Stimulated activated CD4-positive, alpha-beta T cell treated with anti-CD3 and anti-CD28 coated beads, TNF-alpha, amount 100 ng/mL, for 4 hours (primary cell): Measurements from ENCODE around the gene DUSP22.
A peak's percentile ranks its signal among the peaks of the same experiment; 100 is the strongest.

Experiments used
- DNase-seq, 3 experiments: peaks; one replicate each; pipeline ENCODE4 v3.0.0-alpha.2; 2020; ENCODE audit warnings: low read depth in 3 of 3

Gene DUSP22

DNA sequence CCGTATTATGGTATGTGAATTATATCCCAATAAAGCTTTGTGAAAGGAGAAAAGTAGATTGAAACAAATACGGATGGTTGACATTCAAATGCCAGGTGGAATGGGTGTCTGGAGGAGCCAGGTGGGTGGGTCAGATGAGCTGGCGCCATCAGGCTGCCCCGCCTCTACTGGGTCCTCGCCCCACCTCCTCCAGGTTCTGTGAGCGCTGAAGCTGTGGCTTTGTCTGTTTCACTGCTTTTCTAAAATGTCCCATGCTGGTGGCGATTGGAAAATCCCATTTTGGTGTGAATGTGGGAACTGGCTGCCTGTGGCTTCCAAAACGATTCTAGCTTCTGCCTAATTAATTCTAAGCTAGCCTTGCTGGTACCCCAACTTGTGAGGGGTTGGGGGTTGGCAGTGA is 16.5 kb downstream of the DUSP22 start:
- no peak for DNase-seq

DNA sequence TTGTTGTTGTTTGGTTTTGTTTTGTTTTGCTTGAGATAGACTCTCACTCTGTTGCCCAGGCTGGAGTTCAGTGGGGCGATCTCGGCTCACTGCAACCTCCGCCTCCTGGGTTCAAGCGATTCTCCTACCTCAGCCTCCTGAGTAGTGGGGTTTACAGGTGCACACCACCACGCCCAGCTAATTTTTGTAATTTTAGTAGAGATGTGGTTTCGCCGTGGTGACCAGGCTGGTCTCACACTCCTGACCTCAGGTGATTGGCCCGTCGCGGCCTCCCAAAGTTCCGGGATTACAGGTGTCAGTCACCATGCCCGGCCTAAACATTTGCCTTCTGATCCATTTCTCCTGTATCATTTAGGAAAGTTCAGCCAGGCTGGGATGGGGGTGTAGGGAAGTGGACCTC is 17.7 kb downstream of the DUSP22 start:
- DNase-seq = no peak

DNA sequence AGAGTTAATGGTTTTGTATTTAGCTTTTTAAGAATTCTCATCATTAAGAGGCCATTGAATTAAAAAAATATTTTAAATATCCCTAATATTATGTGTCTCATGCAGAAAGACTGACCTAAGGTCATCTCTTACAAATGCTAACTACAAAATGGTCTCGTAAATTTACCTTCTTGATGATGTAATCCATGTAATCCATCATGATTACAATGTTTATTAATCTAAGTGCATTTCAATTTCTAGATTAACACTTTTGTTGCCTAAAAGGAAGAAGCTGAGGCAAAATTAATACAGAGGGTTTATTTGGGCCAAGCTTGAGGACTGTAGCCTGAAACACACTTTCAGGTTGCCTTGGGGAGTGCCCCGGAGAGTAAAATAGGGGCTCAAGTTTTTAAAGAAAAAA is 18.4 kb downstream of the DUSP22 start:
- DNase-seq = no peak

DNA sequence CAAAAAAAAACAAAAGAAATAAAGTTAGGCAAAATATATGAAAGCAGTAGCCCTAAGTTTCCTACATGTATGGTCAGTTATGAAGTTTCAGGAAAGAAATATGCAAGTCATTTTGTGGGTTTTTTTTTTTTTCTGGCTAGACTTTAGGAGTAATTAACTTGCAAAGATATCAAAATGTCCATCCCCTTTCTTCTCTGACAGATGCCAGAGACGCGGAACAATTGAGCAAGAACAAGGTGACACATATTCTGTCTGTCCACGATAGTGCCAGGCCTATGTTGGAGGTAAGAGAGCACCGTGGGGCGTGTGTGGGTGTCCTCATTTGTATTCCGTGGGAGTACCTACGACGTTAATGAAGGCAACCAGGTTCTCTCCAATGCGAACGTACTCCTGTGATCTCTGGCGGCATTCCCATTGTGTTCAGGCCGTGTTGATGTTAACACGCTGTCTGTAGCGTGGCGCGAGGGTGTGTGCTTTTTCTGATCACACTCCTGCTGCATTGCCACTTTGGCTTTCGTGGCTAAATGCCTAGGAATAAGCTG is 19.5 kb downstream of the DUSP22 start:
- peak in 1 of 3 experiments; percentile 3 for DNase-seq

DNA sequence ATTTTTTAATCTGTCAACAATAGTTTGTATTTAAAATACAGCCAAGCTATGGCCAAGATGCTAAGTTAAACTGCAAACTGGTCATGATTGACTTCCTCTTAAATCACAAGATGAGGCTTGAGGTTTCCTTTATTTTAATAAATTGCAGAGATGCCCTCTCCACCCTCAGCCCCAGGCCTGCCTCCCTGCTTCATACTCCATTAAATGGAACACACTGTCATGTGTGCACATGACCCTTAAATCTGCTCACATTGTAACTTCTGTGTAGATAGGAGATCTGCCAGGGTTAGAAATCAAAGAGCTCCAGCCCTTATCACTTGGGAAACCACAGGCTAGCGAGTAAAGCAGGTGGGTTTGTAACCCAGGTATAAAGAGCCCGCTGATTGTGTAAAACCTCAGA is 20.8 kb downstream of the DUSP22 start:
- no peak for DNase-seq

DNA sequence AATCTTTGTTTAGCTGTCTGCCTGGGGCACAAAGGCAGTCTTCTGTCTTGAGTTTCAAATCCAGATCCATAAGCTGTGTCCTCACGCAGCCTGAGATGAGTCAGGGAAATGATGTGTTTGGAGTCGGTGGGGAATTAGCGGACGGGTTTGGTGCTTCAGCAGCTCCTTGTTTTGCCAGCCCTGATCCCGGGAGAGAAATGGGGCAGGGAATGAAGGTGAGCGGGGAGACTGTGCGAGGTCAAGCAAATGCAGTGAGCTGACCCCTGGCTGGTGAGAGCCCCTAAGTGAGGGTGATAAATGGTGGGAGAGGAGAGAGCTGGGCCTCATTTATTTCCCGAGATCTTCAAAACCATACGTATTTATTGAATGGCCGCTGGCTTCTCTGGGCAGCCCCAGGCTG is 21.6 kb downstream of the DUSP22 start:
- DNase-seq = no peak

DNA sequence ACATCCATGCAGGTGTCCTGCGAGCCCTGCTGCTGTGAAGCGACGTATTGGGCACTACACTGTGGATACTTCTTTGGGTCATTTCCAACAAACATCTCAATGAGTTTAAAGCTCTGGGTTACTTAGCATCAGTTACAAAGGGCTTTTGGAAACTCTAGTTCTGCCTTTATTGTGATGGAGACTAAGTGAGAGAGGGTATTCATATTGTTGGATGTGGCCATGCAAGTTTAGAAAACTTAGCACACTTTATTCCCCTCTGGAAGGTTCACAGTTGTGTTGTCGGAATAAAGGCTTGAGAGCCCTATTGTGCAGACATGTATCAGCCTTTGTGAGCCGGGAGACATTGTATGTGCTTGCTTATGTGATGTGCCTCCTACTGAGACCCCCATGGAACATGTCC is 22.1 kb downstream of the DUSP22 start:
- DNase-seq = no peak

DNA sequence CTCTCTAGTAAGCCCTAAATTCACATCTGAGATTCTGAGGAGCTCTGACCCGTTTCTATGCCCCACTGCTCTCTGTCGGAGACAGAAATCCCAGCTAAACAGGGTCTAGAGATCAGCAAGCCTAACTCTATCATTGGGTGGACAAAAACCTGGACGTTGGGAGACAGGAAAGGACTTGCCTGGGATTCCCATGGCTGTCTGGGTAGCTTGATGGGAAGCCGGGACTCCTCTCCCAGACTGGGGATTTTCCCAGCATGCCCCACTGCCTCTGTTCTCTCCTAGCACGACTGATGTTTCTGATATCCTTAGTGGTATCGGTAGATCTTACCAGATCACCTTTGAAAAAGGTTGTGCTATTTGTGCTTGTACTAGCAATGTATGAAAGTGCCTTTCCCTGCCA is 22.9 kb downstream of the DUSP22 start:
- no peak for DNase-seq

DNA sequence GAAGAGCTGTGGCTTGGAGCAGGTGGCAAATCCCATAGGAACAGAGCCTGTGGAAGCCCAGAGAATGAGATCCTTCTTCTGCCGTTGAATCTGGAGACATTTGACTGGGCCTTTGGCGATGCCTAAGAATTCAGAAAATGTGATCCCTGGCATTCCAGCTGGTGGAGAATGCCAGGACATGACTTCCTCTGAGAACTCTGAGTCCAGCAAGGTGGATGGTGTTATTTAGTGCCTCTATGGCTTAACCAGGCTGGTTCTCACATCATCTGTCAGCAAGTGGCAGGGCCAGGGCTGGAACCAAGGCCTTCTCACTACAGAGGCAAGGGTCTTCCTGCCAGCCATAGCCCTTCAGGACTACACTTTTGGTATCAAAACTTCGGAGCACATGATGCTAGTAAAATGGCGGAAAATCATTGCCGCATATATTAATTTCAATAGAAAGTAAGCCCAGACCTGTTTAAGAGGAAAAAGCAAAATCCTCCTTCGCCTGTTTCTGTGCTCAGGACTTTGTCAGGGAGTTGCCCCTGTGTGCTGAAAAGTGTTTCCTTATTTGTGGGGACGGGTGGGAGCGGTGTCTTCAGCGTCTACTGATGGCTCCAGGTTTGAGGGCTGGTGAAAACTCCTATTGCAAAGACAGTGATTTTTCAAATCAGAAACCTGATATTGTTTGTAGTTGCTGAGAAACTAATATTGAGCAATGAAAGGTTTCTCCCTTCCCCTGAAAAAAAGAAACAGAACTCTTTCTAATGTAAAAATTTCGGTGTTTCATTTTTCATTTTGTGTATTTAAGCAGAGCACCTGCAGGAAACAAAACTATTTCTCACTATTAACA is 23.9 kb downstream of the DUSP22 start:
- no peak for DNase-seq

DNA sequence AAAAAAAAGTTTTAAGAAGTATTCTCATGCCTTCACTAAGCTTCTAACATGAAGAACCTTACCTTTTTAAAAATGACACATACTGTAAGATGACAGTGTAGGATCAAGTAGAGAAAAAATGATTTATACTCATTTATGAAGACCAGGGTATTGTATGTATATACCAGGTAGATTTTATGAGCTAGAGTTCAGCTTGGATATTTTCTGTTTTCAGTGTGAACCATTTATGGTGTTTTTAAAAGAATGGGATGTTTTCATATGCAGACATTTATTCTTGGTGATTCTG is 24.4 kb downstream of the DUSP22 start:
- DNase-seq = no peak

DNA sequence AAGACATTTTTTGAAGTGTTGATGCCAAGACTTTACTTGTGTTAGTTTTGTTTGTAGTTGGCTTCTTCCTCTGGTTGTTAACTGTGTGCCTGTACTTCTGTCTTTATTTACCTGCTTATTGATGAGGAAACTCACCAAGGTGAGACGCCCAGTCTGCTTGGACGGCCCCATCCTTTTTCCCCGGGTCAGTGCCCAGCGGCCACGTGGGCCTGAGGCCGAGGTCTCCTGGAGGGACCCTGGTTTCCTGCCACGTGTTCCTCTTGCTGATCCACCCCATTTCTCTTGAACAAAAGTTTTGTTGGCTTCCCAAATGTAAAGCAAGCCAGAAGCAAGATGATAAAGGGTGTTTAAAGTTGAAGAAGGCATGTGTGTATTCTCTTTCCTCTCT is 24.8 kb downstream of the DUSP22 start:
- no peak for DNase-seq

DNA sequence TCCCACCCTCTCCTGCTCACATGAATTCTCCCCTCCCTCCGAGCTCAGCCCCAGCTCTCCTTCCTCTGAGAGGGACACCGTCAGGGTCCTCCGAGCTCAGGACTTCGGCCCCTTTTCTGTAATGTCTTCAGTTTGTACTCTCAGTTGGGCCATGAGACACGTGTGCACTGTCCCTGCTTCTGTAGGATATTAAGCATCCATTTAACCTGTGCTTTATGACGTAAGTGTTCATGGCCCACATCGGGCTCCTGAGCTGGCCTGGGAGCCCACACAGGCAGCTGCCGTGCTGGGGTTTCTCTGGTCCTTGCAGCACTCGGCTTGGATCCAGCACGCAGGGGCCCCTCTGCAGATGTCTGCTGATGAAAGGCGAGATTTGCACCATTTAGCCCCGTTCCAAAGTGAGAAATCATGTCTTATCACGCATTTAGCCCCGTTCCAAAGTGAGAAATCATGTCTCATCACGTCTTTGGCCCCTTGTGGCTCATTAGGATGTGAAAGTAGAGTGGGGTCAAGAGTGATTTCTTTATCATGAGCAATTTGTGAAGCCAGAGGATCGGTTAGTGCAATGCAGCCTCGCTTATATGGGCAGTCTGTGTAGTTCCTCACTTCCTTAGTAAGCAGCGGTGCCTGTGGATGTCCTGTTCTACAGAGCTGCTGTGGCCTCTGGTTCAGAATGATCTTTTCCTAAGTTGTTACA is 25.3 kb downstream of the DUSP22 start:
- no peak for DNase-seq

DNA sequence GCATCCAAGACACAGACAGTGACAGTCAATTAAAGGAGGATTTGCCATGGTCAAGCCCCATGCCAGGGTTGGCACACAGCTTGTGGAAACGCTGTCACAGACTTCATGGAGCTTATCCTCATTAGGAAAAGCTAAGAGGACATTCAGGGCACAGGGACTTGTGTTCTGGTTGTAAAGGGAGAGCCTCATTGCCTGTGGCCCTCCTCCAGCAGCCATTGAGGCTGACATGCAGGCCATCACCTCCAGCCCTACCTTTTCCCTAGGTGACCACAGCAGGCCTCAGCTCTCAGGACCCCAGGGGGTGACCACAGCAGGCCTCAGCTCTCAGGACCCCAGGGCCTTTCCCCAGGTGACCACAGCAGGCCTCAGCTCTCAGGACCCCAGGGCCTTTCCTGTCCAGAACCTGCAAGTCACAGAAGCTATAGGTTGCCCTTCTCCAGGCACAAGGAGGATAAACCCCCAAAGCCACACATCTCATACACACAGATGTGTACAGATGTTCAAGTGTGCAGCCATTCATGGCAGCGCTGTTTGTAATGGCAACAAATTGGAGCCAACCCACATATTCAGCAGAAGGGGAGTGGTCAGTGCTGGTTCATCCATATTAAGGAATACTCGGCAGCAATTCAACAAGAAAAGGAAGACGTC is 26.1 kb downstream of the DUSP22 start:
- no peak for DNase-seq

DNA sequence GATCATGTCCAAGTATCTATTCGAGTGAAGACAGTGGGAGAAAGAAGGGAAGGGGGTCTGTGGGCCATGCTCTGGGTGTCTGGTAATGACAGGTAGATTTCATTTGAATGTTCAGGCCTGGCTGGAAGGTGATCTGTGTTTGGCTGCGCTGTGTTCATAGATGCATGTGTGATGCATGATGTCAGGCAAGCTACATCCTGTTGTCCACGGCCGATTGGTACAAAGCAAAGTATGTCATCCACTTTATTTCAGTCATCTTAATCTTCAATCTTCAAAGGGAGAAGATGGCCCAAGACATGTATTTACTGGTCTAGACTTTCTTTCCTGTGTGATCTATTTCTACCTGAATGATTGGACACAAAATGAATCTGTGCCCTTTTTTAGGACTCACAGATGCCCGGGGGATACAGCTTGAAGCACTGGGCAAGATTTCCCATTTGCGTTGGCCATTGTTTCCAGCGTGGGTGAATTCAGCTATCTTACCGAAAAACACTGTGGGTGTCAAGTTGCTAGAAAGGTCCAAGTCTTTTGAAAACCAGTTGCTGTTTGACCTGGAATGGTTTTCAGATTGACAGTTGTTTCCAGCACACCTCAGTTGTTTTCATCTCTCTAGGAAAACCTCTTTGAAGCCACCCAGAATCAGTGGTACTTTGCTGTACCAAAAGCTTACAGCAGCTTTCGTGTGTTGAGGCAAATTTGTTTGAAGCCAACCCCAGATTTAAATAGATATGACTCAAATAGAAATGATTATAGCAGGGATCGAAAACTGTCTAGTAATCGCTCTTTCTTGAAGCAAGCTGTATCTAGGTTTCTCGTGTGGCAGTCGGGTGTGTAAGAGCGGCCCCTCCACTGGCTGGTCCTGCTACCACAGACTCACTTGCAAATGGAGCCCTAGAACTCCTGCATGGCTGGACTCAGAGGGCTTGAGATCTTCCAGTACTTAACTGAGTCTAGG is 27.2 kb downstream of the DUSP22 start:
- no peak for DNase-seq

DNA sequence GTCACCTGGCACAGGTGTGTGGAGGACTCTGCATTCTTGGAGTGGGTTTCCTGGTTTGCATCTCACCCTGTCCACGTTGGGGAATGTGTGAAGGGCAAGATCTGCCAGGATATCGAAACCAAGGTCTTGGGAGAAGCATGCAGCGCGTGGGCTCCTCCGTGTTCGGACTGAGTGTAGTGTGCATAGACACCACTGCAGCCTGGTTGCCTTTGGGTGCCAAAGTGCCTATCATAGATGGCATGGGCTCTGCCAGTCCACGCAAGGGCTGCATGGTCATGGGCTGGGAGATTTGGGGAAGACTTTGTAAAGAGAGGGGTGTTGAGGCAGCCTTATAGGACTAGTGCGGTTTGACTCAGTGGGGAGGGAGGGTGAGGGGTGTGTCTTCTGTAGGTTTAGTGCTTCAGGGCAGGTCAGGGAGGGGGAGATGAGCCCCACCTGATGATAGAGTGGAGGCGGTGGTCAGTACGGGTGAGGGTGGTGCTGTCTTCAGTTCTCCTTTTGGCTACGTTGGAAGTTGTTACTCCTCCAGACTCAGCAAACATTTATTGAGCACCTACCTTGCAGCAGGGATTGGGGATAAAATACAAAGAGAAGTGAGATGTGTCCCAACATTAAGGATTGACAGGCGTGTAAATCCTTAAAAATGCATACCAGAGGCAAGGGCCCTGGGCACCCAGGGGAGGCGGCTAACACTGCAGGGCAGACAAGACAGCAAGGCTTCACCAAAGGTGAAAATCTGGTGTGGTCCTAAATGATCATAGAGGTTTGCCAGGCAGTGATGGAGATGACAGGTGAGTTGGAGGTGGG is 28.3 kb downstream of the DUSP22 start:
- no peak for DNase-seq

DNA sequence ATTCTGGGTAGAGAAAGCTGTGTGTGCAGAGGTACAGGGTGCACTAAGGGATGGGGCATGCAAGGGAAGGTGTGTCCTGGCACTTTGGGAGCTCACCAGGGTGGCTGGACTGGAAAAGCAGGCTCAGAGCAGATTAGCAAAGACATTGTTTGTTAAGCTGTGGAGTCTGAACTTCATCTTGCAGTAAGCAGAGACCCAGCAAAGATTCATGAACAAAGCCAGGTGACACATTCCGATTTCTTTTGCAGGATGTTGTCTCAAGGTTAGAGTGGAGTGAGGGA is 28.8 kb downstream of the DUSP22 start:
- no peak for DNase-seq

DNA sequence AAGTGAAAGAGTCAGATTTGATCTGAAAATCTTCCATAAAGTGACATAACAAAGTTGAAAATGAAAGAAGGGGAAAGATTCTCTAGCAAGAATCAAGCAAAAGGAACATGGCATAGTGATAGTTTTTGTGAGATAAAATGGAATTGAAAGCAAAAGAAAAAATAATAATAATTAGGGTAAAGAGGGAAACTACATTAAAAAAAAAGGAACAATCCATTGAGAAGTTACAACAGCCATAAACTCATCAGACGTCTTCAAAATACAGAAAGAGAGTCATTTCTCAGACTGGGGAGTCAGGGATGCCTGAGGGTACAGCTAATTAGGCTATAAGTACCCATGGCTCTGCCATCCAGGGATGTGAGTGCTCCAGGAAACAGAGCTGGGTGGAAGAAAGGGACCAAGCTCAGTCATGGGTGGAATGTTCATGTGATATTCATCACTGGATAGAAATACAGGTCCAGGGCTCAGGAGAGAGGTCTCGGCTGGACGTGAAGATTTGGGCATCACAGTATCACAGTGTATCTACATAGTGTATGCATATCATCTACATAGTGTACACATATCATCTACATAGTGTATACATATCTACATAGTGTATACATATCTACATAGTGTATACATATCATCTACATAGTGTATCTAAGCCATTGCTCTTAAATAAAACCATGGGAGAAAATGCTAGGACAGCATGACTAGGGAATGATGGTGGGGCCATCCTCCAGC is 29.4 kb downstream of the DUSP22 start:
- DNase-seq = no peak

DNA sequence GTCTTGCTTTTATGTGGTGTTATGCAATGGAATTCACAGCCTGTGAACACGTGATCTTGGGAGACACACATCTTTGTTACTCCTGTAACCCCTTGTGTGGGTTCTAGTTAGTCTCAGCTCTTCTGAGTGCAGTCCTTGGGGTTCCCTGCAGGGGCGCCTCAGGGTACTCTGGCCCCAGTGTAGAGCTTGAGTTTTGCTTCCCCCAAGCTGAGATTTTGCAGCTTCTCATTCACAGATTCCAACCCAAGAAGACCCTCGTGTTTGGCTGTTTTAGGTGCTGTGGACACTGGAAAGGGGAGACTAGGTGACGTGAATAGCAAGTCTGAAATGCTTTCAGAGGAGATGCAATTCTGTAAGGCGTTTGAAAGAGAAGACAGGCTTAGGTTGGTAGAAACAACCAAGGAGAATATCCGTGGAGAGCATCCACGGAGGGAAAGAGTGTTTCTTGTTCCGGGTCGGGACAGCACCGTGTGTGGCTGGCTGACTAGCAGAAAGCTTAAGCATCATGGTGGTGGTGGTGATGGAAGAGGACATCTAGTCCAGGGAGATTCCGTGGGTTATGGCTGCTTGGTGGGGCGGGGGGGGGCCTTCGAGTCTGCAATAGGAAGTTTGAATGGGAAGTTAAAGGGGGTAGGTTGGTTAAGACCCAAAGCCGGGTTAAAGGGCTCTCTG is 30.1 kb downstream of the DUSP22 start:
- no peak for DNase-seq

DNA sequence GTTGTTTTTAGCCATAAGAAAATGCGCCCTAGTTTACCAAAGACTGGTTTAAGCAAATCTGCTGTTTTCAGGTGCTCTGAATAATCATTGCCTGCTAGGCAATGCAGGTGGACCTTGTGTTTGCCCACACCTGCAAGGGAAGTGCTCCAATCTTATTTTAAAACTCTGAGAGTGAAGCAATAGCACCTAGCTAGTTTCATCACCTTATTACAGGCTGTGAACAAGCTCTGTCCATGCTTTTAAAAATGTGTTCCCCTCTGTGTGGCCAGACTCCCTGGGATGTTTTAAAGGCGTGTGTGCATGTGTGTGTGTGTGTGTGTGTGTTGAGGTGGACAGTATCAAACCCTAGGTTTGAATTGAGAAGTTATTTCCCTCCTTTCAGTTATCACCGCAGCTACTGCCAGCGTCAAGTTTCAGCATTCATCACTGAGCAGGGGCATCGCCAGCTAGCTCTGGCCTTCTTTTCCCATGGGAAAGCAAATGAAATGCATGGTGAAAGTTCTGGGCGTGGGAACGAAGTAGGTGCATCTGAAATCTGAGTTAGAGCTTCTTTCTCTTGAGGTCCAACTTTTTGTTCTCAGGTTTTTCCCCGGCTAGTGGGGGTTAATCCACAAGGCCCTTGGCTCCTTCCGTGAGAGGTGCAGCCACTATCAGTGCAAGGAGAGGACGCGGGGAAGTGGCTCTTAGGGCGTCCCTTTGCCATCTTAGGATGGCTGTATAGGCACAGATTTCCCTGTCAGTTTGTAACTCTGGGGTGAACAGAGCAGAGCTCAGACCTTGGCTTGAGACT is 30.8 kb downstream of the DUSP22 start:
- no peak for DNase-seq
